HG03439 (cell line): ENCODE data around the gene TRAM2.

ENCODE experiments used
- ATAC-seq: cut with Tn5 transposase; IDR thresholded peaks from one replicate; pipeline ENCODE4 v1.9.1; 2021; ENCODE audit warnings: mild to moderate bottlenecking, moderate library complexity; ENCODE audit not compliant: unreplicated experiment

The TRAM2 gene

GRCh38 chr6:52571099-52571755 lies 5.6 kb downstream of the TRAM2 start:
- no peak for ATAC-seq

GRCh38 chr6:52570291-52570700 lies 6.6 kb downstream of the TRAM2 start:
- ATAC-seq = no peak

GRCh38 chr6:52568320-52568719 lies 8.5 kb downstream of the TRAM2 start:
- ATAC-seq = no peak

GRCh38 chr6:52566853-52567279 lies 10.0 kb downstream of the TRAM2 start:
- ATAC-seq = no peak

- ATAC-seq = no peak
These were observed 10.7 kb downstream of the TRAM2 start for GRCh38 chr6:52566201-52566600.

DNA sequence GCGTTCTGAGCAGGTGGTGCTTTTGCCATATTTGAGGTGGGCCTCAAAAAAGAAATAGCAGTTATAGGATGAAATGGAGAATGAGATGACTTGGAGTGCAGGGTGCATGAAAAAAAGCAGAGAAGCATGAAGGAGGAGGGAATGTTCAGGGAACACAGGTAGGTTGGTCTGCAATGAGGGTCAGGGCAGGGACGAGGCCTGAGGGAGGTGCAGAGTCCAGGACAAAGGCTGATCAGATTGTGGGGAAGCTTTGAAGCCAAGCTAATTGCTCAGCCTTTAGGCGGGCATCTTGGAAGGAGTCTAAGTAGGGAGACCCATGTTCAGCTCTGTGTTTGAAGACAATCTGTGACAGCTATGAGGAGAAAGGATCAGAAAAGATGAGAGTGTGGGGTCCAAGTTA lies 12.0 kb downstream of the TRAM2 start:
- ATAC-seq = no peak

DNA sequence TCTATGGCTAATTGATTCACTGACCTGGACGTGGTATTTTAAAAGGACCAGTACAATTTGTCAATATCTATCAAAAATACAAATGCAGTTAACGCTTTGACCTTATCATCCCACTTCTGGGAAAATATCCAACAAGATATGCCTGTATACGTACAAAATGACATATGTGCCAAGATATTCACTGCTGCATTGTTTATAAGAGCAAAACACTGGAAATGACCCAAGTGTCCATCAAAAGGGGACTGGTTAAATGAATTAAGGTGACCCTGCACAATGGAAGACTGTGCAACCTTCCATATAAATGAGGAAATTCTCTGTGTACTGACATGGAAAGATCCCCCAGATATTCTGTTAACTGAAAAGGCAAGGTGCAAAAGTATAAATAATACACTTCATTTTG lies 13.9 kb downstream of the TRAM2 start:
- no peak for ATAC-seq

DNA sequence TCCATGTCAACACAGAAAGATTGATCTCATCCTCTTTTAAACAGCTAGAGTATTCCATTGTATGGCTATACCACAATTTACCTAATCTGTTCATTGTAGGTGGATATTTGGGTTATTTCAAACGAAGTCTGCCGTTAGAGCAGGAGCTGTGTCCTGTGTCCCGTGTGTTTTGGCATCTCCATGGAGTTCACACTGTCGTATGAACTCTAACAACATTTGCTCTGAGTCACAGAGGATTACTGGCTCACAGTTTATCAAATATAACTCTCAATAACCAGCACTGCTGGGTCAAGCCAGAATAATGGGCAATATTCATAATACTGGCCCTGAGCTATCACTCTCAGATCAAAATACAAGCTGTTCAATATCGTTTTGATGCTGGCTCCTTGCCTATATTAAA lies 16.4 kb downstream of the TRAM2 start:
- no peak for ATAC-seq

DNA sequence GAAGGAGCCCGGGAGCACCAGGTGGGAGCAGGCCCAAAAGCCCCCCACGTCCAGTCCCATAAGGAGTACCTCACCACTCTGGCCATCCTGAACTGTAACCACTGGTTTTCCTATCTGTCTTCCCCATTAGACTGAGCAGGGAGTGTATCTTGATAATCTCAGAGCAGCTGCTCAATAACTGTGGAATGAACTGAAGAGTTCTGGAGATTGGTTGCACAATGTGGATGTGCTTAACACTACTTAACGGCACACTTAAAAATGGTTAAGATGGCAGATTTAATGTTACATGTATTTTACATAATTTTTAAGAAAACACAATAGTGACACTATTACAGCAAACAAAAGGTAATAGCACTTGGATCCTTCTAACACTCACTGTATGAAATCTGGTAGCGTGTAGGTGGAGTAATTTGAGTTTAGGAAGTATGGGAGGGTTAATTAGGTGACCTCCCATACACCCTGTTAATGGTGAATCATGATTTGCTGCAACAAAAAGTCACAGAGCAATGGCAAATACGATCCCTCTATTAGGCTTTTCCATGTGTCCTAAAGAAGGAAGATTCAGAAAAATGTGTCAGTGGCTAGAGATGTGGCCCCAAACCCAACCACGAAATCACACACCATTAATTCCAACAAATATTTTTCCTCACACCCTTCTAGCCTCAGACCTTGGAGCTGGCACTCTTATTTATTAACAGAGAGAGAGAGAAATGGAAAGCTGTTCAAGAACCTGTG lies 18.4 kb downstream of the TRAM2 start:
- ATAC-seq = no peak

DNA sequence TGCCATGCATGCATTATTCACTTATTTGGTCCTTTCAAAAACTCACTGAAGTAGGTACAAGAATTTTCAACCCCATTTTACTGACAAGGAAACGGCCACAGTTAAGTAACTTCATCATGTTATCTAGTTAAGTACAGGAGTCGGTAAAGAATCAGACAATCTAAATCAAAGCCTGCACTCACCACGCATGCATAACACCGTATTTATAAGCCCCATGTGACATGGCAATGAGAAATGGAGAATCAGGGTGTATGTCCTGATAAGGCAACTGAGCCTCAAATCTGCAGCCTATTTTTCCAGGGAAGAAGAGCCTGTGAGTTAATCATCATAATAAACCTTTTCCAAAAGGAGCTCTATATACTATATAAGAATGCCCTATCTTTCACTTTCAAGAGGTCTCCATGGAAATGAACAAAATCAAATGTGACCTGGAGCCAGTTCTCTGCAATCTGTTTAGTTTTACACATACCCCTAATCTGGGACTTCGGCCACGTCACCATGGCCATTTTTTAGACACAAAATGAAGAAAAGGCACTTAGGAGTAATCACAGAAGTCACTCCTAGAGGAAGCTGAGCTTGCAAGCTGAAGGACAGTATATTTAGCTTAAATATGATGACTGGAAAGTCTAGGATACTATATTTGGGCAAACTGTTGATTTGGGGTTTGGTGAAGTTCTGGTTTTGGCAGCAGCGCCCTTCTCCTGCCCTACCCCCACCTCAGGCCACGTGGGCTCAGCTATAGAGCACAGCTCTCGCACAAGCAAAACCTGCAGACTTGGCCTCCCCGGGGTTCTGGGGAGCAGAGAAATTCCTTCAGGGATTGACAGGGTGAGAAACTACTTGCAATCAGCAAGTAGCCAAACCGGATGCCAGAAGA lies 19.2 kb downstream of the TRAM2 start:
- no peak for ATAC-seq

DNA sequence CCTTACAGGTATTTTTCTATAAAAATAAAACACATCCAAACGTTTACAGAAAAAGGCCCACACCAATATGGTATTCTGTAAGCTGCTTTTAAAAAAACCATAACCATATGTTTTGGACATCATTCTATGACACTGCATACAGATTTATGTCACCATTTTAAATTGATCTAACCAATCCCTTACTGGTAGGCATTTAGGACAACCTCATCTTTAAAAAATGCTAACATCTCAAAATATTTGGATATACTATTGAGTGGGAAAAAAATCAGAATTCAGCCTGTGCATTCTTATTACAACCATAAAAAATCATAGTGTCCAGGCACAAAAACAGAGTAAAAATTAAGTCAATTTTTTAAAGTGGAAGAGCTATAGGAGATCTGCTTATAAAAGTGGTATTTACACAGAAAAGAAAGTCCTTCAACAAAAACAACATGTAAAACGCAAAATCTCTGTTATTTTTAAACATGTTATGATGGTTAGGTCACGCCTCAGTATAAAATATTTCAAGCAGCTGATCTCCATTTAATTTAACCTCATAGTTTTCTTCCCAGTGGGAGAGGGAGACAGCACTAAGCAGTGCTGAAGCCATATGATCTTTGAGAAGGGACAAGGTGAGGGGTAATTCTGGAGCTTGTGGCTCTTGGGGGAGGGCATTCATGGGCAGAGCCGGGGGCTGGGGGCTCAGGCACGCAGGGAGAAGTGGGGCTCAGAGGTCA lies 21.2 kb downstream of the TRAM2 start:
- no peak for ATAC-seq

DNA sequence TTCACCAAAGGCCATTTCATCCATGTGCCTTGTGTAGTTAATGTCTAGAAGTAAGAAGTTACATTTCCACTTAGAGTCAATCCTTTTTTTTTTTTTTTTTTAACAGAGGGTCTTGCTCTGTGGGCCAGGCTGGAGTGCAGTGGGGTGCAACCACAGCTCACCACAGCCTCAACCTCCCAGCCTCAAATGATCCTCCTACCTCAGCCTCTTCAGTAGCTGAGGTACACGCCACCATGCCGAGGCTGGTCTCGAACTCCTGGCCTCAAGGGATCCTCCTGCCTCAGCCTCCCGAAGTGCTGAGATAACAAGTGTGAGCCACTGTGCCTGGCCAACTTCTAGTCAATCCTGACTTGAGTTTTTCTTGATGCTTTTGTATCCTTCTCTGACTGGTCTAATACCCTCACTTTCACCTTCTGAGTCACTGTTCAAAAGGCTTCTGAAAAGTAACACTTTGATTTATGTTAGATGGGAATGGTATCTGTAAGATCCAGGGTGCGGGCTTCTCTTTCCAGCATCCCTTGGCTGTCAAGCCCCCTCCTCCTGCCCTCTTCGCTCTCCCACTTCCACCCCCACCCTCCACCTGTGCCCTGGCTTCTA lies 22.1 kb downstream of the TRAM2 start:
- no peak for ATAC-seq

DNA sequence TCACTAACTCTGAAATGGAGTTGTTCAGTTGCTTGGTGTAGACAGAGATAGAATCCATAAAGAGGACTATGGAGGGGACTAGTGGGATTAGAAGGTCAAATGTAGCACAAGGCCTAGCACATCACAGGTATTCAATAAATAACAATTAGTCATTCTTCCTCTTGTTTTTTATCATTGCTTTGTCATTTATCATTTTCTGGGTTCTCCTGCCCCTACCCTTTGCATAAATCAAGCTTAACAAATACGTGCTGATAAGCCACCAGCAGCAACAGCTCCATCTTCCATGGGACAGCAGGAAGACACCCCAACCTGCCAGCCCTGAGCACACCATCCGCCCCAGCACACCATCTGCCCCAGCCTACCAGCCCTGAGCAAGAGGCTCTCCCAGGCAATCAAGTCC lies 23.1 kb downstream of the TRAM2 start:
- no peak for ATAC-seq

DNA sequence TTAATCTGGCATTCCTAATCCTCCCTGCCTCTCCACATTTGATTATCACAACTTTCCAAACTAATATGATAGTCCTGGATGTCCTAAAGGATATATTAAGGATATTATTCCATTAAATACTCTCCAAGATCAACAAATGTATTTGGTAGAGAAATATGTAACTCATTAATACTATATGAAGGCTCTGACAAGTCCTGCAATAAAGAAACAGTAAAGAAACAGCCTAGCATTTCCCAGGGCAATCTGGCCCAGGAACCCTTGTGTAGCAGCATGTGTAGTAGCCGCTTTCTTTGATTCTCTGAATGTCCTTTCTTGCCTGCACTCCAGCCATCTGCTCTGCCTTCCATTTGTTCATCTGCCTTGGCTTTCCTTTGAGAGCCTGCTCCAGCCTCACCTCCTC lies 23.7 kb downstream of the TRAM2 start:
- ATAC-seq = no peak

GRCh38 chr6:52552278-52552643 lies 24.6 kb downstream of the TRAM2 start:
- ATAC-seq = peak; percentile 95

DNA sequence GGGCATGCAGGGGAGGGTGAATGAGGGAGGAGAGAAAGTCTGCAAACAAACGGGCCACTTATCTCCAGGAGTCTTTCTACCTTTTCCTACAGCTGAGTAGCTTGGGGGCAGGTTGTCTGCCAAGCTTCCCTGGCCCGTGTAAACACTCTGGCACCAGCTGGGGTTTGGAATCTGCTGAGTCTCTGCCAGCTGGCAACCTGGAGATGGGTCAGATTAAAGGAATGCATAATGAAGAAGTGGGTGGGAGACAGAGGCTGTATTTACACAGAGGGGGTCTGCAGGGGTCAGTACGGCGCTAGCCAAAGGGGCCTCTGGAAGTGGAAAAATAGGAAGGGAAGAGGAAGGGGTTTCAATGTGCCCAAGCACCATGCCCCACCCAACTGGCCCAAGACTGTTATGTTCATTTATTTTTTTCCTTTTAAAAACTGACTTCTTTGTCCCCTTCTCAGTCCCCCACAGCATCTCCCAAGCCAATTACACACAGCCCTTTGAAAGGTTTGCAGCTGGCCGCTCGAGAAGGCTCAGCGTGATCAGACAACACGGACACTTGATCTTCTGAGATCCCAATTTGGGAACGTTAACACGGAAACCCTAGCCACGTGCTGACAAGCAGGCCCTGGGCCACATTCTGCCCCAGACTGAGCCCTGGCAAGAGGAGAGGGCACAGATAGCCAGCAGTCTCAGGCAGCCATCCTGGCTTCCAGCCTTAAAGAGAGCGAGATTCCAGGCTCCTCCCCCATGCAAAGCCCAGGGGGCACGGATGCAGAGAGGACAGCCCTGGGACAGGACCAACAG lies 25.2 kb downstream of the TRAM2 start:
- no peak for ATAC-seq

GRCh38 chr6:52550870-52551269 lies 26.0 kb downstream of the TRAM2 start:
- ATAC-seq = no peak

DNA sequence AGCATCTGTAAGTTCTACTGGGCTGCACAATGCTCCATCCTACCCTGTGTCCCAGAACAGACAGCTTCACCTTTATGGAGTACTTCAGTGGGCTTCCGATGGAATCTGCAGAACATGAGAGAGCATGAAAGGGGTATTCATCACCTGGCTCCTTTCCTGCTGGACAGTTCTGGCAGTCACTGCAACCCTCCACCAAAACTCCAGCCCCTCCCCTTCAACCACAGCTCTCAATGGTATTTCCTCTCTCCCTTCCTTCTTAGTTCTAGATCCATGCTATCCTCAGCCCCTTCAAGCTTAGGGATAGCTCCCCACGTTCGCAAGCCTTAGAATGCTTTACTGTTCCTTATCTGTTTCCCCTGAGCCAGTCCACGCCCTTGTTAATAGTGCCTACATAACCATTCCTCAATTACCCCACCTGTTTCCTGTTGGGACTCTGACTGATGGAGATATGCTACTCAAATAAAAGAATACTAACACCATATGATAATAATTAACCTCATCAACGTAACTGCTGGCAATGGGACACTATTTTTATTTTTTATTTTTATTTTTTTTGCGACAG lies 26.8 kb downstream of the TRAM2 start:
- ATAC-seq = no peak

DNA sequence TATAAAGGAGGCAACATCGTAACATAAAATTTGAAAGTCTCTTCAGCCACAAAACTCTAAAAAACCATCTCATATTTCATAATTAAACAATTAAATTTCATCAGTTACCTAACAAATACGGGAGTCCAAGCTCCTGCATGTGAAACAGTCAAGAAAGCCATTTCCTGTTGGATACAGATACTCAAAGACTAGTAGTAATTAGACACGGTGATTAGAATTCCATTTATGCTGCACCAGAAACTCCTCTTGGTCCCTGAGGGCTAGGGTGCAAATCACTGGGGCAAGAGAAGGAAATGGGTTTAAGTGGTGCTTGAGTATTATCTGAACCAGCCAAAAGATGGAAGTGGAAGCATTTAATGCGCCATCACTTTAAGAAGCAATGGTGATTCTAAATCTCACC lies 27.4 kb downstream of the TRAM2 start:
- no peak for ATAC-seq

GRCh38 chr6:52548999-52549398 lies 27.9 kb downstream of the TRAM2 start:
- no peak for ATAC-seq
